ENCODE results near the gene VPS39. TPM values are rescaled to one million over a fixed set of nuclear protein-coding genes. Genes with fewer than 3 reads are reported as not detected.
A peak's percentile ranks its signal among the peaks of the same experiment; 100 is the strongest.

The VPS39 gene
- polyA plus RNA-seq, 1 donor (not counting 4 experiments of a cell fraction or from before 2014, with no cell fraction given), result 29.7 TPM

DNA sequence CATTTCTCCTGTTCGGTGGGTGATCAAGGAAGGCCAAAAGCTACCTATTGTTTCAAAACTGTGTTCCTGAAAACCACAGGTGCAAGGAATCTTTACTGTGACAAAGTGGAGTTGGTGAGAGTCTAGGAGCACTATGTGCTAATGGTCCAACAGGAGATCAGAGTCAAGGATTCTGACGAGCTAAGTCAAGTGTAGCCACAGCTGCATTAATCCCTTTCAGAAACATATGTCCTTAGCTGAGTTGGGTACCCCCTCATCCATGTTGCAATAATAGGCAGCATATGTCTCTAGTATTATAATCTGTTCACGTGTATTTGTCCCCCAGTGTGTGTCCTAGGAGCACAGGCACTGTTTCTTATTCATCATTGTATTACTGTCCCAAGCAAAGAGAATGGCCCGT is 1.7 kb downstream of the VPS39 start:
- no peaks in the 10 kb centered on the region for H3K9me3 ChIP-seq (ENCODE audit: control insufficient read depth, low read depth, low read length)
- H3K9ac ChIP-seq (ENCODE audit: control insufficient read depth, extremely low read depth, insufficient read depth, low read length), result no peak overlapping the region
- dilution Hi-C loops (cut with MboI; ENCODE audit: extremely low pct_ligation_motif_present, low sequenced_read_pairs), result no loop called here
- peaks cover 36% of the 10 kb centered on the region for H3K79me2 ChIP-seq (ENCODE audit: control insufficient read depth, insufficient read depth, low read length)
- no peak overlapping the region for H3K27ac ChIP-seq (ENCODE audit: control insufficient read depth, insufficient read depth, low read length)
- no peak overlapping the region for H3K4me3 ChIP-seq (ENCODE audit: control insufficient read depth in 2 of 3, extremely low read depth in 1 of 3, insufficient read depth in 2 of 3, low read depth in 1 of 3, low read length in 3 of 3)
- peaks cover 4 to 7% of the 10 kb centered on the region in 2 experiments for H3K36me3 ChIP-seq (ENCODE audit: control insufficient read depth in 2 of 2, extremely low read depth in 1 of 2, insufficient read depth in 2 of 2, low read length in 2 of 2)
- no peaks in the 10 kb centered on the region for H3K27me3 ChIP-seq (ENCODE audit: control insufficient read depth, extremely low read depth, insufficient read depth, low read length)
- DNase-seq (ENCODE audit: low read depth, low spot score) (no peak), FAIRE-seq (no peak)
- peak overlapping the region; percentile 95 for H3K4me2 ChIP-seq (ENCODE audit: control insufficient read depth, extremely low read depth, insufficient read depth, low read depth, low read length)
- H3K4me1 ChIP-seq (ENCODE audit: control insufficient read depth, extremely low read depth, insufficient read depth, low read length), result peaks cover 11% of the 10 kb centered on the region
- peaks cover 4% of the 10 kb centered on the region for H3K9me1 ChIP-seq (ENCODE audit: control insufficient read depth, extremely low read depth, insufficient read depth, low read length)
- no peak overlapping the region for H2AFZ ChIP-seq (ENCODE audit: control insufficient read depth, low read length)
- TF ChIP-seq EZH2 (IDR thresholded peaks at IDR 0.05; ENCODE audit: low read length) (no peak), CTCF (optimal IDR thresholded peaks at IDR 0.05 in 1 of 3, IDR thresholded peaks at IDR 0.05 in 1 of 3, conservative IDR thresholded peaks at IDR 0.05 in 1 of 3; ENCODE audit: extremely low read depth in 1 of 3, insufficient read depth in 2 of 3, low read length in 3 of 3) (no peak)
- no peaks in the 10 kb centered on the region for H4K20me1 ChIP-seq (ENCODE audit: control insufficient read depth, extremely low read depth, insufficient read depth, low read length)

DNA sequence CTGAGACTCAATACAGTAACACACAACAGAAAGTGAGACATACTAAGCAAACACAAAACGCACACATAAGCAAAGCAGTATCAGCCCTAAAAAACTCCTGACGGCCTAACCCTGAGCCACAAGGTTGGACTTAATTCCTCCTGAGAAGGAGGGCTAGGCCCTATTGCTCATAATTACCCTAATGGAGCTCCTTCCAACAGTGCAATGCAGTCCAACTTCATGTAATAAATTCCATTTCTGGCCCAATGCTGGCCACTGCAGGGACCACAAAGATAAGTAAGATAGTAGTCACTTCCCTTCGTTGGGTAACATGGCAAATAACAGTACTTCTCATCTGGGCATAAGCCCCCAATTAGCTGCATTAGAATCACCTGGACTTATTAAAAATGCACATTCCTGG is 4.2 kb downstream of the VPS39 start:
- dilution Hi-C loops (cut with MboI; ENCODE audit: extremely low pct_ligation_motif_present, low sequenced_read_pairs), result no loop called here
- H2AFZ ChIP-seq (ENCODE audit: control insufficient read depth, low read length), result no peak overlapping the region
- peaks cover 1 to 3% of the 10 kb centered on the region in 2 experiments for H3K36me3 ChIP-seq (ENCODE audit: control insufficient read depth in 2 of 2, extremely low read depth in 1 of 2, insufficient read depth in 2 of 2, low read length in 2 of 2)
- no peaks in the 10 kb centered on the region for H4K20me1 ChIP-seq (ENCODE audit: control insufficient read depth, extremely low read depth, insufficient read depth, low read length)
- no peak for TF ChIP-seq CTCF (optimal IDR thresholded peaks at IDR 0.05 in 1 of 3, IDR thresholded peaks at IDR 0.05 in 1 of 3, conservative IDR thresholded peaks at IDR 0.05 in 1 of 3; ENCODE audit: extremely low read depth in 1 of 3, insufficient read depth in 2 of 3, low read length in 3 of 3)
- no peak for TF ChIP-seq EZH2 (IDR thresholded peaks at IDR 0.05; ENCODE audit: low read length)
- peaks cover 39% of the 10 kb centered on the region for H3K79me2 ChIP-seq (ENCODE audit: control insufficient read depth, insufficient read depth, low read length)
- no peak overlapping the region for H3K4me3 ChIP-seq (ENCODE audit: control insufficient read depth in 2 of 3, extremely low read depth in 1 of 3, insufficient read depth in 2 of 3, low read depth in 1 of 3, low read length in 3 of 3)
- H3K4me1 ChIP-seq (ENCODE audit: control insufficient read depth, extremely low read depth, insufficient read depth, low read length), result peaks cover 11% of the 10 kb centered on the region
- H3K9me1 ChIP-seq (ENCODE audit: control insufficient read depth, extremely low read depth, insufficient read depth, low read length), result peaks cover 4% of the 10 kb centered on the region
- H3K27ac ChIP-seq (ENCODE audit: control insufficient read depth, insufficient read depth, low read length), result no peak overlapping the region
- H3K9me3 ChIP-seq (ENCODE audit: control insufficient read depth, low read depth, low read length), result no peaks in the 10 kb centered on the region
- FAIRE-seq (no peak), DNase-seq (ENCODE audit: low read depth, low spot score) (no peak)
- no peak overlapping the region for H3K4me2 ChIP-seq (ENCODE audit: control insufficient read depth, extremely low read depth, insufficient read depth, low read depth, low read length)
- no peak overlapping the region for H3K9ac ChIP-seq (ENCODE audit: control insufficient read depth, extremely low read depth, insufficient read depth, low read length)
- no peaks in the 10 kb centered on the region for H3K27me3 ChIP-seq (ENCODE audit: control insufficient read depth, extremely low read depth, insufficient read depth, low read length)
